H1 (cell line): ENCODE data around the gene RASGRP4.

Experiments used
- CEBPB ChIP-seq: IDR thresholded peaks from 2 replicates; pipeline ENCODE4 v1.6.1; 2012; ENCODE audit warnings: low read depth, low read length
- CHD1 ChIP-seq: IDR thresholded peaks from 2 replicates; pipeline ENCODE4 v1.6.1; 2012; ENCODE audit warnings: low read depth, low read length, improper control_type of control experiment
- CHD2 ChIP-seq: IDR thresholded peaks from 2 replicates; pipeline ENCODE4 v1.6.1; 2012; ENCODE audit warnings: low read length, improper control_type of control experiment
- EZH2 ChIP-seq: fragments of 200-600 bp; sonication (generic); IDR thresholded peaks from 2 replicates; pipeline ENCODE4 v1.7.1; 2012; ENCODE audit warnings: low read depth, mild to moderate bottlenecking, moderate library complexity, low read length, inconsistent platforms; ENCODE audit not compliant: severe bottlenecking
- KDM1A ChIP-seq: fragments of 200-600, 300-600 bp; sonication (generic); IDR thresholded peaks from 2 replicates; pipeline ENCODE4 v1.7.1; 2016; ENCODE audit warnings: mild to moderate bottlenecking, low read length, borderline replicate concordance
- NRF1 ChIP-seq: IDR thresholded peaks from 2 replicates; pipeline ENCODE4 v1.6.1; 2011; ENCODE audit warnings: mild to moderate bottlenecking, low read depth, low read length, improper control_type of control experiment
- POLR2A ChIP-seq, 2 experiments: IDR thresholded peaks; 1 replicate in 1 of 2; 2 replicates in 1 of 2; pipeline ENCODE4 v1.6.1; 2011; ENCODE audit warnings: low read depth in 2 of 2, low read length in 2 of 2, mild to moderate bottlenecking in 2 of 2; ENCODE audit errors: control extremely low read depth in 1 of 2
- RXRA ChIP-seq: IDR thresholded peaks from 2 replicates; pipeline ENCODE4 v1.6.1; 2011; ENCODE audit warnings: low read depth, mild to moderate bottlenecking, low read length, moderate library complexity; ENCODE audit not compliant: insufficient read depth
- SIN3A ChIP-seq, 2 experiments: IDR thresholded peaks in 1 of 2; conservative IDR thresholded peaks in 1 of 2; 2 replicates each; pipeline ENCODE4 v1.6.1; 2011 to 2012; ENCODE audit warnings: low read length in 2 of 2, improper control_type of control experiment in 1 of 2, low read depth in 1 of 2, mild to moderate bottlenecking in 1 of 2
- SRF ChIP-seq: IDR thresholded peaks from 2 replicates; pipeline ENCODE4 v1.6.1; 2011; ENCODE audit warnings: mild to moderate bottlenecking, low read depth, low read length, moderate library complexity
- ZNF274 ChIP-seq: IDR thresholded peaks from 2 replicates; pipeline ENCODE4 v1.7.0; 2012; ENCODE audit warnings: low read length, borderline replicate concordance; ENCODE audit errors: extremely low read depth
- TF ChIP-seq, protein P1 (sequence below), 3 experiments: IDR thresholded peaks; 1 replicate in 2 of 3; 2 replicates in 1 of 3; pipeline versions ENCODE4 v1.5.1 to v1.6.1; 2011; ENCODE audit warnings: low read length in 3 of 3, mild to moderate bottlenecking in 3 of 3, inconsistent platforms in 2 of 3, low read depth in 1 of 3, moderate library complexity in 1 of 3; ENCODE audit not compliant: insufficient read depth in 1 of 3; ENCODE audit errors: control extremely low read depth in 1 of 3
- TF ChIP-seq, protein P2 (sequence below): IDR thresholded peaks from 2 replicates; pipeline ENCODE4 v1.6.1; 2012; ENCODE audit warnings: inconsistent platforms

DNA sequence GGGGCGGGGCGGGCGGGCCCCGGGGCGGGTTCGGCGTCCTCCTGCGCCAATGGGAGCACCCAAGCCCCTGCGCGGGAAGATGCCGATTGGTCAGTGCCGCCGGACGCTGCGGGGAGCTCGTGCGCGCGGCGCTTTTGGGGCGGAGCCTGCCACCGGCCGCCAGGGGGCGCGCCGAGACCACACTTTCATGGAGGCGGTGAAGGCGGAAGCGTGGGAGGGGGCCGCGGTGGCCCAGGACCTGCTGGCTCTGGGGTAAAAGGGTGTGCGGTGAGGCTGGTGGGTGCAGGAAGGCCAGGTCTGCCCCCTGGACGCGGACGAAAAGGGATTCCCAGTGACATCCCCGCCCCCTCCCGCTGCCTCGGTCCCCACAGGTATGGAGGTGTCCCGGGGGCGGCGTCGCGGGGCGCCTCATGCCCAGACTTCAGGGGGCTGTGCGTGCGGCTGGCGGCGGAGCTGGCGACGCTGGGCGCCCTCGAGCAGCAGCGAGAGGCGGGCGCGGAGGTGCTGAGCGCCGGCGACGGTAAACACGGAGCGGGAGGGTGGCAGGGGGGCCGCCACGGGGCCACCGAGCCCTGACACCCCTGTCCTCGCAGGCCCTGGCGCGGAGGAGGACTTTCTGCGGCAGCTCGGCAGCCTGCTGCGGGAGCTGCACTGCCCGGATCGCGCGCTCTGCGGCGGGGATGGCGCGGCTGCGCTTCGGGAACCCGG, 22.9 kb downstream of the RASGRP4 start, which contains the start of gene FAM98C:
- peak; percentile 22 to 80; a peak in 2 of 4 replicates for TF ChIP-seq SIN3A (conservative IDR thresholded peaks at IDR 0.05 in 1 of 2, IDR thresholded peaks at IDR 0.05 in 1 of 2; ENCODE audit: low read depth in 1 of 2, low read length in 2 of 2)
- TF ChIP-seq, protein P1, sequence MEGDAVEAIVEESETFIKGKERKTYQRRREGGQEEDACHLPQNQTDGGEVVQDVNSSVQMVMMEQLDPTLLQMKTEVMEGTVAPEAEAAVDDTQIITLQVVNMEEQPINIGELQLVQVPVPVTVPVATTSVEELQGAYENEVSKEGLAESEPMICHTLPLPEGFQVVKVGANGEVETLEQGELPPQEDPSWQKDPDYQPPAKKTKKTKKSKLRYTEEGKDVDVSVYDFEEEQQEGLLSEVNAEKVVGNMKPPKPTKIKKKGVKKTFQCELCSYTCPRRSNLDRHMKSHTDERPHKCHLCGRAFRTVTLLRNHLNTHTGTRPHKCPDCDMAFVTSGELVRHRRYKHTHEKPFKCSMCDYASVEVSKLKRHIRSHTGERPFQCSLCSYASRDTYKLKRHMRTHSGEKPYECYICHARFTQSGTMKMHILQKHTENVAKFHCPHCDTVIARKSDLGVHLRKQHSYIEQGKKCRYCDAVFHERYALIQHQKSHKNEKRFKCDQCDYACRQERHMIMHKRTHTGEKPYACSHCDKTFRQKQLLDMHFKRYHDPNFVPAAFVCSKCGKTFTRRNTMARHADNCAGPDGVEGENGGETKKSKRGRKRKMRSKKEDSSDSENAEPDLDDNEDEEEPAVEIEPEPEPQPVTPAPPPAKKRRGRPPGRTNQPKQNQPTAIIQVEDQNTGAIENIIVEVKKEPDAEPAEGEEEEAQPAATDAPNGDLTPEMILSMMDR (IDR thresholded peaks at IDR 0.05; ENCODE audit: control extremely low read depth in 1 of 3, insufficient read depth in 1 of 3, low read depth in 1 of 3, low read length in 3 of 3) = peak; percentile 88 to 95 (median 91)
- TF ChIP-seq KDM1A = no peak
- TF ChIP-seq CEBPB = no peak
- TF ChIP-seq NRF1 = peak; percentile 32; the same call in 1 of the 2 replicates
- TF ChIP-seq SRF = no peak
- TF ChIP-seq, protein P2, sequence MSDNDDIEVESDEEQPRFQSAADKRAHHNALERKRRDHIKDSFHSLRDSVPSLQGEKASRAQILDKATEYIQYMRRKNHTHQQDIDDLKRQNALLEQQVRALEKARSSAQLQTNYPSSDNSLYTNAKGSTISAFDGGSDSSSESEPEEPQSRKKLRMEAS = peak; percentile 69
- TF ChIP-seq CHD2 = peak; percentile 81
- peak; percentile 14 for TF ChIP-seq EZH2
- TF ChIP-seq CHD1 = no peak
- TF ChIP-seq RXRA = no peak
- no peak for TF ChIP-seq ZNF274
- 0 out of 3 replicates have a peak, but pooled peaks of 1 of the 2 experiments have one; percentile 40 for TF ChIP-seq POLR2A (IDR thresholded peaks at IDR 0.05; ENCODE audit: control extremely low read depth in 1 of 2, low read depth in 2 of 2, low read length in 2 of 2)
